T47D (cell line): ENCODE results near the gene FOXA3.

Source experiments
- DNase-seq, 2 experiments: peaks; one replicate each; pipeline versions ENCODE4 v3.0.0 to v3.0.0-alpha.2; 2011 to 2012; ENCODE audit warnings: low read depth in 1 of 2, low spot score in 1 of 2
- JUND ChIP-seq: IDR thresholded peaks from 2 replicates; pipeline ENCODE4 v1.6.1; 2012; ENCODE audit warnings: low read depth
- in situ Hi-C: cut with HindIII; loops from 2 replicates; pipeline ENCODE4 v1.10.0; 2016; ENCODE audit warnings: low sequenced_read_pairs, low pct_unique_long_range_greater_than_20kb

FOXA3 gene

DNA sequence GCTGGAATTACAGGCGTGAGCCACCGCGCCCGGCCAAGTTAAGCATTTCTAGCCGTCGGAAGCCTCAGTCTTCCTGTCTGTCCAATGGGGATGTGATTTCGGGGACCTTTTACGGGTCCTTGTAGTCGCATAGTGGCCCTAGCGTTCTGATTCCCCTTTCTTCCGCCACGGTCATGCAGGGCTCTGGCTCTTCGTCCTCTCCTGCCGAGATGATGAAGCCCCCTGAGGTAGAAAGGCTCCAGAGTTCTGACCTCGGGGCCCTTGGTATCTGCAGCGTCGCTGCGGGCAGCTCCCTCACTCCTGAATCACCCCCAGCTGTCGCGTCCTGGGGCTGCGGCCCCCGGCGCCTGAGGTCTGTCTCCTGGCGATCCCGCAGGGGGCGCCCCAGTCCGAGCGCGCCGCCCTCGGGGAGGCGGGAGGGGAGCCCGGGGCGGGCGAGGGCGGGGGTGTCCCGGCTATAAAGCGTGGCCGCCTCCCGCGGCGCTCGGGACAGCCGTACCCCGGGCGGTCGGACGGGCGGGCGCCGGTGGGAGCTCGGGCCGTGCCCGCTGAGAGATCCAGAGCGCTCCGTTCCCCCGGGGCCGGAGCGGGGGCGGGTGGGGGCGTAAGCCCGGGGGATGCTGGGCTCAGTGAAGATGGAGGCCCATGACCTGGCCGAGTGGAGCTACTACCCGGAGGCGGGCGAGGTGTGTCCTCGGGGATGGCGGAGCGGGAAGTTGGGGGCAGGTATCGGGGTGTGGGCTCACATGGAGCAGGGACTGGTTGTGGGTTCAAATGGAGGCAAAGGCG lies at the start of gene FOXA3:
Gene FOXA3, plus strand, starts transcription at position 487 of the 789 bp plus-strand sequence. Its CDS starts 131 bp downstream, at position 618.
- TF ChIP-seq JUND: no peak
- no peak for DNase-seq
- in situ Hi-C loops: no loop called here

DNA sequence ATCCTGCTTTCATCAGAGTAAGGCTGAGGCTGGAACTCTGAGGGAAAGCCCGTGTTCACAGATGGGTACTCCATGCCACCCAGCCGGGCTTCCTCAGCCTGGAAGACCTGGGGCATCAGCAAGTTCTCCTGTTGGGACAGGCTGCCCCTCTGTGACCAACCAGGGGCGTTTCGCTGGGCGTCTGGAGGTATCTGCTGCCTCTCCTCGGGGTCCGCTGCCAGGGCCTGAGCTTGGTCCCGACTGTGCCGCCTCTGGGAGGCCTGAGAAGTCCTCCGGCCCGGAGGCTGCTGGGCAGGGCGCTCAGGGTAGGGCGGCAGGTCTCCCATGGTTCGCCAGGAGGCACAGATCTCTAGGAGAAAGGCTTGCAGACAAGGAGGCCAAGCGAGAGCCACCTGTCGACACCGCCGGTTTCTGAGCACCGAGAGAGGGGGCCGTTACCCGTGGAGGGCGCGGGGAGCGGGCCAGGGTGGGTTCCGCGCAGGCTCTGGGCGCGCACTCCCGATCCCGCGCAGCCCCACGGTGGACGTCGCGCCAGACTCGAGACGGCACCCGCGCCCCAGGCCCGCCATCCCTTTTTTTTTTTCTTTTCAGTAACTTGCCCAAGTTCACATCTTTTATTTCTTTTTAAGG lies 49.2 kb upstream of the FOXA3 start, which contains the start of gene RSPH6A:
Gene RSPH6A, minus strand, starts transcription at position 458 of the 630 bp plus-strand sequence. Its CDS starts 132 bp downstream, at position 326.
- in situ Hi-C loops: no loop called here
- no peak for DNase-seq

DNA sequence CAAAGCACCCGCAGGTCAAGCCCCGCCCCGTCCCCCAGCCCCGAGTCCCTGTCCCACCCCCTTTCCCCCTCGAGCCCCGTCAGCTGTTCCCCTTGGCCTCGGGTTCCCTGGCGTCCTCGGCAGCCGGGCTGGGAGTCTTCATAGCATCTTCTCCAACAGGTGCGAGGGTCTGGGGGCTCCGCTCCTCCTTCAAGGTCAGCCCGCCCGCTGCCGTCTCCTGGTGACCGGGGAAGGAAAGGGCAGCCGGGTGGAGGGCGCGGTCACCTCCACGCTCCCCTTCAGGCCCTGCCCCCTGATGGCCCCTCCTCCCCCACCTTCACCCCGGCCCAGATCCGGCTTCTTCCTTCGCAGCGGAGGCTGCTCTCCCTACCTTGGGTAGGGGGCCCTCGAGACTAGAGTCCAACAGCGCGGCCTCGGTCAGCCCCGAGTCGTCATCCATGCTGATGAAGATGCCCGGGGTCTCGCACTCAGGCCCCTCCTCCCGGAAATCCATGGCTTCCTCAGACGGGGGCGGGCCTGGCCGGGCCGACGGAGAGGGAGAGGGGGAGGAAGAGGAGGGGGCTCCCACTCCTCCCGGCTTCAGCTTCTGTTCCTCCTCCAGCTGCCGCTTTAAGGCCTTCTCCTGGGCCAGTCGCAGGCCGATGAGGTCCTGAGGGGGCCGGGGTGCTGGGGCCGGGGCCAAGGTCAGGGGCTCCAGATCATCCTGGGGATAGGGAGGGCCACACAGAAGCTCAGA lies 48.5 kb upstream of the FOXA3 start:
- no peak for TF ChIP-seq JUND
- DNase-seq: no peak
- in situ Hi-C loops: no loop called here

More for the DNA sequence above, 49.2 kb upstream of the FOXA3 start, which contains the start of gene RSPH6A:
- TF ChIP-seq JUND: no peak

DNA sequence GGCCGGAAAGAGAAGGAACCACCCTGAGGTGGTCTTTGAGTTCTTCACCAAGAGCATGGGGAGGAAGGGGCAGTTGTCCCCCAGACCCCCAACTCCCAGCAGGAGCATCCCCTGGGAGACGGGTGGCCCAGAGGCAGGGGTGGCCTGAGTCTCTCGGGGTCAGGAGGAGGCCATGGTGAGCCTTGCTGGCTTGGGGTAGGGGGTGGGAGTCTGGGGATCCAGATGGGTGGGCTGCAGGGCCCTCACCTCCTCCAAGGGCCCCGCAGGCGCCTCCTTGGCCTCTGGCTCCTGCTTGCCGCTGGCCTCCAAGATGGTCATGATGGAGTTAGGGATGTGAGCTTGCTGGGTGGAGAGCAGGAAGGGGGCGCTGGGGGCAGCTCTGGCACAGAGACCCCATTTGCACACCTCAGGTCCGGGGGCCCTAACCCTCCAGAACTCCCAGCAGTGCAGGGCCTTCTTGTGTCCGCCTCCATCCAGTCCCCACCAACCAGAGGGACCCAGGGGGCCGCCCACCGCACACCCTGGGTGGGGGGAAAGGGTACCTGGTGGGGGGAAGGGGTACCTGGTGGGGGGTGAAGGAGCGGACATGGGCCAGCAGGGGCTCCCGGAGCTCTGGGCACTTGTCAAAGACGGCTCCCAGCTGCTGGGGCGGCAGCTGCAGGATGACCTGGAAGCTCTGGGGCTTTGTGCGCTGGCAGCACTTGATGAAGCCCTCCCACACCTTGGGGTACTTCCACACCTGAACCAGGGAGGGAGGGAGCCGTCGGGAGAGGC lies 47.7 kb upstream of the FOXA3 start:
- in situ Hi-C loops: no loop called here
- DNase-seq: no peak
- no peak for TF ChIP-seq JUND

DNA sequence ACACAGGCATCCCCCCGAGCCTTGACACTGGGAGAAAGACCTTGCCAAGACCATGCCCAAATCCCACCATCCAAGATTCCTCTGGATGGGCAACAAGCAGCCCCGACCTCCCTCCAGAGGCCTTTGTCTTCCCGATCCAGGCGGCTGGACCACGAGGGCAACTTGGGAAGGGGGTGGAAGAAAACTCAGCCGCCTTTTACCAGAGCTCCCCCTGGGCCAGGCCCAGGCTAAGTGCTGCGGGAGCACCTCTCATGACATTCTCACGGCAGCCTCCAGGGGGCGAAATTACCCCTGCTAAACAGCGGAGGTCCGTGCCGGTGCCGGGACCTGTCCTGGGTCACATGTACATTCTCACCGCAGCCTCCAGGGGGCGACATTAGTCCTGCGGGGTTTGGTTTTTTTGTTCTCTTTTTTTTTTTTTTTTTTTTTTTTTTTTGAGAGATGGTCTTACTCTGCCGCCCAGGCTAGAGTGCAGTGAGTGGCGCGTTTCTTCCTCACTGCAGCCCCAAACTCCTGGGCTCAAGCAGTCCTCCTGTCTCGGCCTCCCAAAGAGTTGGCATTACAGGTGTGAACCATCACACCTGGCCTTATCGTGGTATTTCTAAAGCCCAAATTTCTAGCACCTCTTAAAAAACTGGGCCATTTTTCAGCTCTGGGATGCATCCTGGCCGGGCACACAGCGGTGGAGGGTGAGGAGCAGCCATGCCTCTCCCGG lies 47.0 kb upstream of the FOXA3 start:
- in situ Hi-C loops: no loop called here
- DNase-seq: peak; percentile 89 to 98
- TF ChIP-seq JUND: no peak

DNA sequence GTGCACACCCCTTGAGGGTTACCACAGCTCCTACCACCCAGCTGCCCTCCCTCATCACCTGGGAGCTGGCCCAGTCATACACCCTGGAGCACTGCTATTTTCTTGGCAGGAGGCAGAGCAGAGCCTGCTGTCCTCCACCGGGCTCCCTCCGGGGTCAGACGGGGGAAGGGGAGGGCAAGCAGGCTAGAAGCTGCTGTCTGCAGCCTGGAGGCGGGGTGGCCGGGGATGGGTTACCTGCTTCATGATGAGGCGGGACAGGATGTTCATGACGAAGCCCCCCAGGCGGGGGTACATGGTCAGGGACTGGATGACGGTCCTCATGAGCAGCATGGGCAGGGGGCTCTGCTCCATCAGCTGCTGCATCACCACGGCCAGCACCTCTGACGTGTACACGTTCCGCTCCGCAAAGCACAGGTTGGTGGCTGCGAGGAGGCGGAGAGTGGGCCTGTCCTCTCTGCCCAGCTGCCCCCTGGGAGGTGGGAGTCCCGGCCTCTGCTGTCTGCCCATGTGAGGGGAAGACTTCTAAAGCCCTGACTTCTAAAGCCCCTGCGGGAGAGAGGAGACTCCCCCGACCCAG lies 46.3 kb upstream of the FOXA3 start:
- peak; percentile 38 to 46 for DNase-seq
- TF ChIP-seq JUND: no peak
- in situ Hi-C loops: no loop called here

DNA sequence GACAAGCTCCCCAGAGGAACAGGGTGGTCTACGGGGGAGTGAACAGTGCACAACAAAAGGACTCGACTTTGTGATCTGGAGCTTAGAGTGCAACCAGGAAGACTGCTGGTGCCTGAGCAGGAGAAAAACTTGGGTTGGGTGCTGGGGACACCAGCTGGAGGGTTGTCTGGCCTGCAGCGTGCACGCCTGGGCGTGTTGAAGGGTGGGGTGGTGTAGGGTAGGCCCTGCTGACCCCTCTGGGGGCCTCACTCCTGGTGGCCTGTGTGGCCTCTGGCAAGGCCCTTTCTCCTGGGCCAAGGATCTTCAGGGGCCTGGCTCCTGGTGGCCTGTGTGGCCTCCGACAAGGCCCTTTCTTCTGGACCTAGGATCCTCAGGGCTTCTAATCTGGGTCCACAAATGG lies 44.4 kb upstream of the FOXA3 start:
- DNase-seq: no peak
- in situ Hi-C loops: no loop called here
- no peak for TF ChIP-seq JUND

DNA sequence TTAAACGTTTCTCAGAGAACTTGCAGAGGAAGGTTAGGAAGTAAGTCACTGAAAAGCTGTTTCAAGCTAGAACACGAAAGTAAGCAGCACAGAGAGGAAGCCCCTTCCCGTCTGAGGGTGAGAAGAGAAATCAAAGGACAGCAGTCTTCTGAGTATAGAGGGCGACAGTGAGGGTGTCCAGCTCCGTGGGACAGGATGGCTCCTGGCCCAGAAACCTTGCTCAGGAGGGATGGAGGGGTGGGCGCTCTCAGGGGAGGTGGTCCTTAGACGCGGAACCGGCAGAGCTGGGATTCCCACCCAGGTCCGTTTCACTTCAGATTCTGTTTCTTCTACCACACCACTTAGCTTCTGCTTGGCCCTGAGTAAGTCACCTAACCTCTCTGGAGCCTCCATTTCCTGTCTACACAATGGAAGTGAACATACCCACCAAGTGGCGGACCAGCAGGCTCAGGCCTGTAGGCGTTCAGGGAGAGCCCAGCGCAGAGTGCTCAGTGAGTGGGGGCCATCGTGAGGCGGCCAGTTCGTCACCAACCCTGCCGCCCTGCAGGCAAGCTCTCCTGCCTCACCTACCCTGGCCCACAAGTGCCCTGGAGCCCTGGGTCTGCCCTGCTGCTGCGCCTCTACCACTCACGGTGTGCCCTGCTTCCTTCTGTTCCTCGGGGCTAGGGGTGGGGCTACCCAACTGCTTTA lies 43.6 kb upstream of the FOXA3 start:
- TF ChIP-seq JUND: no peak
- no peak for DNase-seq
- in situ Hi-C loops: no loop called here

DNA sequence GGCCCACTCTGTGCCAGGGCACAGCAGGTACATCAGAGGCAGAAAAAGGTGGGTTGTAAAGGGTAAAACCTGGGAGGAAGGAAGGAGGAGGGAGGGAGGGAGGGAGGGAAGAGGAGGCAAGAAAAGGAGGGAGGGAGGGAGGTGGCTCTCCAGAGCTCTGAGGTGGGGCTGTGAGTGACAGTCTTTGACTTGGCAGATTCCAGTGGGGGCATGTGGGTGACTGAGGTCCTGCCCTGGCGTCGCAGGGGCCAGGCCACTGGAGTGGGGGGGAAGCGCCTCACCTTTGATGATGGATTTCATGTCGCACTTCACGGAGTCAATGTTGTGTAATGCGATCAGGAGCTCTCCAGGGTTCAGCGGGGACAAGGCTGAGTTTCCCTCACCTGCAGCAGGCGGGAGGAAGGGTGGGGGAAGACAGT lies 43.0 kb upstream of the FOXA3 start:
- DNase-seq: no peak
- in situ Hi-C loops: no loop called here
- no peak for TF ChIP-seq JUND

DNA sequence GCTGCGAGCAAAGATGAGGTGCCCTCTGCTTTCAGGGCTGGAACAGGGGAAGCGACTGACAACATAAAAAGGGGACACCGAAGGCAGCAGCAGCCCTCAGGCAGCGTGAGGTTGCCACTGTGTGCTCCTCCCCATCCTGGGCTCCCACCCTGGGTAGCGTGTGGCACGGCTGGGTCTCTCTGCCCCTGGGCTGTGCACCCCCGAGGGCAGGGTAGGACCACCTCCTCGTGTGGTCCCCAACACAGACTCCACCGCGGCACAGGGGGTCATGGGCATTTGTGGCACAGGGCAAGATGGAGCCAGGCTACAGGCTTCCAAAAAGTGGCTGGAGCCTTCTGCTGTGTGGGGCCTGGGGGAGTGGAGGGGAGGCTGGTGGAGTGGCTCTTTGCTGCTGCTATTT lies 42.6 kb upstream of the FOXA3 start:
- TF ChIP-seq JUND: no peak
- in situ Hi-C loops: no loop called here
- no peak for DNase-seq

DNA sequence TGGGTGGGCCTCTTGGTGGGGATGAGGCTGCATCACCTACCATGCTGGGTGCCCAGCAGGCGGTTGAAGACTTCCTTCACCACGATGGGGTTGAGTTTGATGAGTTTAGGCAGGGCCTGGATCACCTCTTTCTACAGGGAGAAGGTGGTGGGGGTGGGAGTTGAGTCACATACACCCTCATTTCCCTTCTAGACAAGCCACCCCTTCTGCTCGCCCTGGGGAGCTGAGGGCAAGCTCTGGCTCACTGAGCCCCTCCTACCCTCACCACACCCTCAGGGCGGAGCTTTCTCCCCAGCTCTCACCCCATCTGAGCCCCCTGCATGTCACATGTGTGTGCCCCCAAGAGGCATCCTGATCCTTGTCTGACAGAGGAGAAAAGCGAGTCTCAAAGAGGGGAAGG lies 41.4 kb upstream of the FOXA3 start:
- no peak for DNase-seq
- no peak for TF ChIP-seq JUND
- in situ Hi-C loops: no loop called here
